HEK293 (cell line): ENCODE results near the gene C1D.
"Not testable (repeated sequence)": the region's sequence is repeated elsewhere in the genome, so short reads cannot be mapped to it uniquely, and the experiment has no call there.

Source experiments
- CTCF ChIA-PET: fragments of 350-600 bp; formaldehyde crosslinking; extraction: SDS; loops from one replicate; lab custom pipeline; 2021; ENCODE audit warnings: antibody characterized with exemption; lab: Yijun Ruan, JAX
- POLR2A ChIA-PET: fragments of 300-600 bp; formaldehyde crosslinking; extraction: SDS; loops from one replicate; lab custom pipeline; 2020; ENCODE audit warnings: antibody characterized with exemption, inconsistent platforms; lab: Yijun Ruan, JAX
- H3K27ac ChIP-seq: fragments of 200-500 bp; sonication (Bioruptor generic); 2 replicates; pipeline ENCODE4 v1.5.1; 2014; ENCODE audit warnings: low read depth, low read length, control low read depth, inconsistent platforms; ENCODE audit errors: extremely low read depth
- H3K36me3 ChIP-seq, 2 experiments: fragments of 200-500 bp in 1 of 2; sonication (Bioruptor generic) in 1 of 2; 1 replicate in 1 of 2; 2 replicates in 1 of 2; pipeline ENCODE4 v1.5.1; 2014 to 2017; ENCODE audit warnings: inconsistent platforms in 2 of 2, low read length in 2 of 2; ENCODE audit not compliant: control insufficient read depth in 2 of 2, insufficient read depth in 1 of 2
- H3K4me1 ChIP-seq: fragments of 200-500 bp; sonication (Bioruptor generic); 2 replicates; pipeline ENCODE4 v1.5.1; 2014; ENCODE audit warnings: mild to moderate bottlenecking, low read length, inconsistent platforms; ENCODE audit not compliant: control insufficient read depth, insufficient read depth
- H3K4me3 ChIP-seq: 2 replicates; pipeline ENCODE4 v1.5.1; 2011; ENCODE audit warnings: low read depth, mild to moderate bottlenecking, control low read depth, low read length, moderate library complexity
- H3K9me3 ChIP-seq: fragments of 200-500 bp; sonication (Bioruptor generic); 2 replicates; pipeline ENCODE4 v1.5.1; 2014; ENCODE audit warnings: low read depth, low read length, inconsistent platforms; ENCODE audit not compliant: control insufficient read depth, insufficient read depth
- EGR2 ChIP-seq: fragments of 450-650 bp; formaldehyde crosslinking; IDR thresholded peaks from 2 replicates; pipeline ENCODE4 v1.5.1; 2016; ENCODE audit warnings: low read depth, missing biosample characterization, missing genetic modification characterization
- GLIS2 ChIP-seq: fragments of 450-650 bp; formaldehyde crosslinking; IDR thresholded peaks from 2 replicates; pipeline ENCODE4 v1.5.1; 2016; ENCODE audit warnings: missing biosample characterization, missing genetic modification characterization
- KLF1 ChIP-seq: fragments of 450-650 bp; formaldehyde crosslinking; IDR thresholded peaks from 2 replicates; pipeline ENCODE4 v1.5.1; 2016; ENCODE audit warnings: missing biosample characterization, missing genetic modification characterization
- SCRT2 ChIP-seq: fragments of 450-650 bp; formaldehyde crosslinking; IDR thresholded peaks from 2 replicates; pipeline ENCODE4 v1.5.1; 2016; ENCODE audit warnings: missing biosample characterization, missing genetic modification characterization
- TCF7L2 ChIP-seq: IDR thresholded peaks from 2 replicates; pipeline ENCODE4 v1.6.1; 2011; ENCODE audit warnings: low read depth, mild to moderate bottlenecking, inconsistent platforms, low read length, moderate library complexity, borderline replicate concordance
- ZBTB17 ChIP-seq: fragments of 450-650 bp; formaldehyde crosslinking; IDR thresholded peaks from 2 replicates; pipeline ENCODE4 v1.5.1; 2016; ENCODE audit warnings: missing biosample characterization, missing genetic modification characterization
- ZBTB20 ChIP-seq: fragments of 450-650 bp; formaldehyde crosslinking; IDR thresholded peaks from 2 replicates; pipeline ENCODE4 v1.5.1; 2016; ENCODE audit warnings: missing biosample characterization, missing genetic modification characterization
- ZBTB48 ChIP-seq: fragments of 450-650 bp; formaldehyde crosslinking; IDR thresholded peaks from 2 replicates; pipeline ENCODE4 v1.5.1; 2016; ENCODE audit warnings: missing biosample characterization, missing genetic modification characterization
- ZFHX2 ChIP-seq: fragments of 450-650 bp; formaldehyde crosslinking; conservative IDR thresholded peaks from 2 replicates; pipeline ENCODE4 v1.5.1; 2016; ENCODE audit warnings: missing biosample characterization, missing genetic modification characterization
- ZNF596 ChIP-seq: fragments of 450-650 bp; IDR thresholded peaks from 2 replicates; pipeline ENCODE4 v1.5.0; 2018; ENCODE audit warnings: missing biosample characterization, mild to moderate bottlenecking, missing genetic modification characterization, moderate library complexity
- ZNF704 ChIP-seq: fragments of 450-650 bp; formaldehyde crosslinking; IDR thresholded peaks from 2 replicates; pipeline ENCODE4 v1.5.1; 2016; ENCODE audit warnings: missing biosample characterization, missing genetic modification characterization
- ZNF791 ChIP-seq: fragments of 450-650 bp; formaldehyde crosslinking; IDR thresholded peaks from 2 replicates; pipeline ENCODE4 v1.5.1; 2016; ENCODE audit warnings: missing biosample characterization, missing genetic modification characterization
- ZSCAN16 ChIP-seq: fragments of 450-650 bp; formaldehyde crosslinking; IDR thresholded peaks from 2 replicates; pipeline ENCODE4 v1.5.1; 2016; ENCODE audit warnings: missing biosample characterization, missing genetic modification characterization

The C1D gene

GRCh38 chr2:68063797-68064646, 1.2 kb upstream of the C1D start:
- H3K27ac ChIP-seq, result peak overlapping the region; percentile 56; the same call in 1 of the 2 replicates
- peak; percentile 61 for TF ChIP-seq ZBTB17
- TF ChIP-seq ZFHX2, result 0 out of 2 replicates have a peak, but pooled peaks have one; percentile 15
- TF ChIP-seq KLF1, result 0 out of 2 replicates have a peak, but pooled peaks have one; percentile 17
- peak; percentile 92 for TF ChIP-seq ZBTB48 (tag by site-specific recombination)
- peak; percentile 20; the same call in 1 of the 2 replicates for TF ChIP-seq ZBTB20
- TF ChIP-seq GLIS2 (tag by site-specific recombination), result peak; percentile 24; the same call in 1 of the 2 replicates
- not testable (repeated sequence) for H3K9me3 ChIP-seq, H3K36me3 ChIP-seq, H3K4me3 ChIP-seq, H3K4me1 ChIP-seq
- ChIA-PET CTCF (interaction anchor here (0.6 kb wide), 1 partner anchor 219 kb away, joined by 3 read pairs; no protein-coding TSS in a partner anchor), POLR2A (interaction anchor here (1.2 kb wide), 1 partner anchor 58 kb away, joined by 4 read pairs; no protein-coding TSS in a partner anchor)

- TF ChIP-seq EGR2 (tag by site-specific recombination), result no peak
- TF ChIP-seq TCF7L2, result no peak
- TF ChIP-seq ZSCAN16 (tag by site-specific recombination), result no peak
- no peak for TF ChIP-seq ZNF596 (tag by site-specific recombination)
- TF ChIP-seq, all 188 proteins: peak for 0
- Histone ChIP-seq H3K4me3 (no peak overlapping the region), H3K9me3 (no peaks in the 10 kb centered on the region), H3K4me1 (peaks cover 3% of the 10 kb centered on the region; the same call in 1 of the 2 replicates), H3K27ac (no peak overlapping the region), H3K36me3 (no peaks in the 10 kb centered on the region)
- CTCF ChIA-PET, result no interaction called here
- POLR2A ChIA-PET, result no interaction called here
Observed at GRCh38 chr2:68060652-68061051, 2.2 kb downstream of the C1D start.

GRCh38 chr2:68059784-68060525, 2.8 kb downstream of the C1D start:
- TF ChIP-seq ZNF791 (tag by site-specific recombination) (no peak), EGR2 (tag by site-specific recombination) (0 out of 2 replicates have a peak, but pooled peaks have one; percentile 5)
- POLR2A ChIA-PET, result interaction anchor here (0.6 kb wide), 1 partner anchor 125 kb away, joined by 4 read pairs; no protein-coding TSS in a partner anchor
- CTCF ChIA-PET, result no interaction called here

GRCh38 chr2:68057658-68058396, 5.0 kb downstream of the C1D start:
- ChIA-PET CTCF (no interaction called here), POLR2A (no interaction called here)
- H3K36me3 ChIP-seq, result no peaks in the 10 kb centered on the region
- no peak overlapping the region for H3K27ac ChIP-seq
- peaks cover 3% of the 10 kb centered on the region; the same call in 1 of the 2 replicates for H3K4me1 ChIP-seq
- no peaks in the 10 kb centered on the region for H3K9me3 ChIP-seq
- TF ChIP-seq ZNF704 (tag by site-specific recombination) (no peak), SCRT2 (tag by site-specific recombination) (peak; percentile 71)
- H3K4me3 ChIP-seq, result no peak overlapping the region

More at GRCh38 chr2:68059784-68060525, 2.8 kb downstream of the C1D start:
- Histone ChIP-seq H3K9me3 (no peaks in the 10 kb centered on the region), H3K36me3 (no peaks in the 10 kb centered on the region), H3K4me1 (peaks cover 3% of the 10 kb centered on the region; the same call in 1 of the 2 replicates), H3K27ac (no peak overlapping the region), H3K4me3 (no peak overlapping the region)
